HG03442 (cell line): ENCODE measurements around the gene NALF2.

Experiments
- ATAC-seq: cut with Tn5 transposase; IDR thresholded peaks from one replicate; pipeline ENCODE4 v1.9.1; 2021; ENCODE audit warnings: mild to moderate bottlenecking, moderate library complexity; ENCODE audit not compliant: unreplicated experiment

The NALF2 gene

DNA sequence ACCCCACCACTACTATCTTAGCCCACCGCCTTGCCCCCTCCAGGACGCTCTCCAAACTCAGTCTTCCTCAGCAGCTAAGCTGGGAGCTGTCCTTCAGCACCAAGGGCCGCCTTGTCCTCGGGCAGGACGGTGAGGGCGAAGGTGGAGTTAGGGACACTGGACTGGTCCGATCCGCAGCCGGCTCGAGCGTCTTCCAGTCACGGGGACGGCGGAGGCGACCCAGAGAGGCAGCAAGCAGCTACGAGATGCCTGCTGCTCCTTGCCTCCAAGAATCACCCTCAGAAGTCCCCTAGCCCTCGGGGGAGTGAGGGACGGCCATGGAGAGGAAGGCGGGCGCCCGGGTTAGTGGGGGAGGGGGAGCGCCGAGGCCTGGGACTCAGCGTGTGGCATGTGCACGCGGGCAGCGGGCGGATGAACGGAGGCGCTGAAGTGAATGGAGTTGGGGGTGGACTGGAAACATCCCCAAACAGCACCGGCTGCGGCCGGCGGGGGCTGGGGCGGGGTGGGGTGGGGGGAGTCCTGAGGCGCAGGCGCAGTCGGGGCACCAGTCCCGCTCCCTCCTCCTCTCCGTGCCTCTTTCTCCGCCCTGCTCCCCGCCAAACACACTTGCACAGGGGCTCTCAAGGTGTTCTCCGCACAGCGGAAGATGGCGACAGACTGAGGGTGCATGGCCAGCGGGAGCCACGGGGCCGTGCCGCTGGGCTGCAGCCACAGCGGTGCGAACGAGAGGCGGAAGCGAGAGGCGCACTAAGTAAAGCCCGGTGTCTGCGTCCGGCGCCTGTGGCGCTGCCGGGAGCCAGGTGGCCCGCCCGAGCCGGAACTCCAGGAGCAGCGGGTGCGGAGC lies at the start of gene NALF2:
Gene NALF2 (plus strand): TSS at position 545 of the 844 bp plus-strand sequence. CDS start 957 bp downstream, outside the sequence.
- ATAC-seq: peak; percentile 53

DNA sequence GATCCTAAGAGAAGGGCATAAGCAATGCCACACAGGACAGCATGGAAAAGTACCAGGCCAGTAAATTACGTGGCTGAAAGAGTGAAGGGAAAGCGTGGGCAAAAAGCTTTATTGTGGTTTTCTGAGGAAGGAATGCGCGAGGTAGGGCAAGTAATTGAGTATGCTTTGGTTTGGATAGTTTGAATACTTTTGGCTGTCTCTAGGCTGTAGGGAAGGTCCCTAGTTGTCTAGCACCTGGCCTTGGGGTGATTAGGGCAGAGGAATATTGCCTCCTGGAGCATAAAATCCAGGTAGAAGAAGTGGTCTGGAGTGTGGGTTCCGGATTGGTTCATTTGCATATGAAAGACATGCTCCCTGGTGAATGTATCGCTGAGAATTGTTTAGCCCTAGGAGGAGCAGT lies 46.4 kb upstream of the NALF2 start:
- ATAC-seq: no peak

DNA sequence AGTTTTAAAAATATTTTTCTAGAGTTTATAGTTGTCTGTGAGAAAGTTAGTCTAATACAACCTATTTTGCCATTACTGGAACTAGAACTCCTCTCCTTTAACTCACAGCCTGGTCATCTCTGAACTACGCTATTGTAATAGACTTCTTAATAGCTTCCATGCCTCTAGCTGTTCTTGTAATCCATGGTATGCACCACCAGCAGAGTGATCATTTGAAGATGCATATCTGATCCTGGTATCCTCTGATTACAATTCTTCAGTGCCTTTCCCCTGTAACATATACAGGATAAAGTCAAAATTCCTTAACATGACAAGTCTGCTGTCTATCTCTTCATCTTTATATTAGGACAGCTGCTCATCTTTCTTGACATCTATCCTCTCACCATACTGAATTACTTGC lies 37.6 kb upstream of the NALF2 start:
- no peak for ATAC-seq

DNA sequence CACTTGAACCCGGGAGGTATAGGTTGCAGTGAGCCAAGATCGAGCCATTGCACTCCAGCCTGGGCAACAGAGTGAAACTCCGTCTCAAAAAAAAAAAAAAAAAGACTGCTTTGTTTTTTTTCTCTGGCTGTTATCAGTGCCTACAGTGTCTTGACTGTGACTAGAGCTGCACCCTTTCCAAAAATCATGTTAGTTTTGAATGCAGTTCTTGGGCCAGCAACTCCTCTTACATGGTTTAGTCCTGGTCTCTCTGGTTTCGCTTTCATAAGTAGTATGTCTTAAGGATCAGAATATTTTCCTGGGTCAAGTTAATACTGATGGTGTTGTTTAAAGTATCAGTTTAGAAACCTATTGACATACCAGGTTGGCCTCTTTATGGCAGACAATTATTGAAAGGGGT lies 34.2 kb upstream of the NALF2 start:
- no peak for ATAC-seq

DNA sequence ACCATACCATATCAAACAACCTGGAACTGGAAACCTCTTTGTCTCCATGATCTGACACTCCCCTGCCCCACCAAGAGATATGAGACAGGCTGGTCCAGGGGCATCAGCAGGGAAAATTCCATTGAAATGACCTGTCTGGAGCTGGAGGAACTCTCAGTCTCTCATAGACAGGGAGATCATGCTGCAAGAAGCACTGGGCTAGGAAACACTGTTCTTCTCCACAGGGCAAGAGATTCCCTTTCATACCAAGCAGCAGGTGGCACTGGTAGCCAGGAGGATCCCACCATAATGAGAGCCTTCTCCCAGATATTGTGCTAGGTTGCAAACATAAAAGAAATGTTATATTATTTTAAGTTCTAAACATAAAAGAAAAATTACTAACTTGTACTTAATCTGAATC lies 14.5 kb upstream of the NALF2 start:
- ATAC-seq: no peak

DNA sequence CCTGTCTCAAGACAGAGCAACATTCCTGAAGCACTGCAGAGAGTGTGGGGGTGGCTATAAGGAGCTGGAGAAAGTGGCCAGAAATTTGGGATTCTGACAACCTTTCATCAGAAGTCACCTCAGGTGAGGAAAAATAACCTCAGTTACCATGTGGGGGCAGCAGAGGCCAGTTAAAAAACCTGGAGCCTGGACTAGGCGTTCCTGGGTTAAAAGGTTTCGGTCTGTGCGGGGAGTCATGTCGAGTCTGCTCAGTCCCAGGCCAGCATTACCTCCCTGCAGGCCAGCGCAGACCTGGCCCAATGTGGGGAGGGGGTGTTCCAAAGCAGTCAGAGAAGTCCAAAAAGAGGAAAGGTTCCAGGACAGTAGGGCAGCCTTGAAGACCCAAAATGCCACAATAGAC lies 10.9 kb upstream of the NALF2 start:
- ATAC-seq: no peak

DNA sequence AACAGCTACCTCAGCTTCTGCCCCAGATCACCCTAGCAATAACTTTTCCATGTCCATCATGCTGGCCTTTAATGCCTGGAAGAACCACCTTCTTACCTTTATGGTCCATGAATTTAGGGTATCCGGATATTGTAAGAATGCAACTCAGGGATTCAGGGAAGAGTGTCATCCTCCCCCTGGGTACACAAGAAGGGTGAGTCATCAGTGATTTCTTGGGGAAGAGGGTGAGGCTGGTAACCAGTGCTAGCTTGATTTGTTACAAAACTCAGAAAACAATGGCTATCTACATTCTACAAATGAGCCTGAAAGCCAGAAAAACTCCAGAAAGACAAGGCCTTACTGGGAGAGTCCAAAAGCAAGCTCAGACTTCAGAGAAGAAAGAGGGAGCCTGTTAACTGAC lies 10.4 kb upstream of the NALF2 start:
- no peak for ATAC-seq

DNA sequence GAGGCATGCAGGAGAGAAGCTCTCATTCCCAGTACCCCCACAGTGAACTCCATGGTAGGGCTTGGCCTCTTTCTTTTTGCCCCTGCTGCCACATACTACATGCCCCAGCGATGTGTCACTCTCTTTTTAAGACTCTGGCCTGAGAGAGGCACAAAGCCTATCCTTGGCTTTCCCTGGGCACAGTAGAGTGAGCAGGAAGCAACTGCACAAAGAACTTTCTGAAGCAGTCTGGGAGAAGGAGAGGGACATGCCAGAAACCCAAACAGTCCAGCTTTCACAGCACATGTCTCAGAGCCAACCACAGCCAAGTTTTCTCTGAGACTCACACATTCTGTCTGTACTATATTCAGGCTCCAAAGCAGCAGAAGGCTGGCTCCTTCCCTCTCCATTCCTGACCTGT lies 7.9 kb upstream of the NALF2 start:
- no peak for ATAC-seq

DNA sequence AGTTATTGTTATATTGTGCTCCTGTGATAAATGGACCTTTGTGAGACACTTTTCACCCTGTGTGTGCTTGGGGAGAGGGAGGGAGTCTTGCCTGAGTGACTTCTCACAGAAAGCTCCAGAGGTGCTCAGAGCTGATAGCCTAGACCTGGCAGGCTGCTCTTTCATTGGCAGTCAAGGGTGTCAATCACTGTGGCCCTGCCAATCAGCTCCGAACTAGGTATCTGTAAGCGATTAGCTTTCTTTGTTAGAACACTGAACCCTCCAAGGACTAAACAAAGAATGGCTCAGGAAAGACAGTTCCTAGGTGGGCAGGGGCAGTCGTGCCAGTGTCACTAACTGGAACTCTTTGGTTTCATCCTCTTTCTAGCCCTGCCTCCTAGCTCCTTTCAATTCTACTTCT lies 2.7 kb upstream of the NALF2 start:
- ATAC-seq: no peak

DNA sequence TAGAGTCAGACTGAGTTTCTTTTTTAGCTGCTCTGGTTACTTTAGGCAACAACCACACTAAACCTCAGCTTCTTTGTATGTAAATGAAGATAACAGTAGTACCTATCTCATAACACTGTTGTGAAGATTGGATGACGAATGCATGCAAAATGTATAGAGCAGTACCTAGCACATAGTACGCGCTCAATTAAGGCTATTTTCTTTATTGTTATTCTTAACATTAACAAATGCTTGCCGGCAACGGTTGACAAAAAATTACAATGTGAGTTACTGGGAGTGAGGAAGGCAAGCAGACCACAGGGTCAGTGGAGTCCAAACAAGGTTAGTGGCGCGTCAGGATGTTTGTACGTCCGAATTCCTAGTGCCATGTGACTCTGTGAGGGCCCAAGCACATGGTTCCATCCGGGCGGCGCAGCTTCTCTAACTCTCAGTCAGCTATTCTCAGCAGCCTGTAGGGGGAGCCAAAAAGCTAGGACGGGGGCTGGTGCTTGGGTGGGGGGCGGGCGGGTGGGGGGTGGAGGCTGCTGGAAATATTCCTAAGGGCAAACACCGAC lies 821 bp upstream of the NALF2 start:
- ATAC-seq: no peak

DNA sequence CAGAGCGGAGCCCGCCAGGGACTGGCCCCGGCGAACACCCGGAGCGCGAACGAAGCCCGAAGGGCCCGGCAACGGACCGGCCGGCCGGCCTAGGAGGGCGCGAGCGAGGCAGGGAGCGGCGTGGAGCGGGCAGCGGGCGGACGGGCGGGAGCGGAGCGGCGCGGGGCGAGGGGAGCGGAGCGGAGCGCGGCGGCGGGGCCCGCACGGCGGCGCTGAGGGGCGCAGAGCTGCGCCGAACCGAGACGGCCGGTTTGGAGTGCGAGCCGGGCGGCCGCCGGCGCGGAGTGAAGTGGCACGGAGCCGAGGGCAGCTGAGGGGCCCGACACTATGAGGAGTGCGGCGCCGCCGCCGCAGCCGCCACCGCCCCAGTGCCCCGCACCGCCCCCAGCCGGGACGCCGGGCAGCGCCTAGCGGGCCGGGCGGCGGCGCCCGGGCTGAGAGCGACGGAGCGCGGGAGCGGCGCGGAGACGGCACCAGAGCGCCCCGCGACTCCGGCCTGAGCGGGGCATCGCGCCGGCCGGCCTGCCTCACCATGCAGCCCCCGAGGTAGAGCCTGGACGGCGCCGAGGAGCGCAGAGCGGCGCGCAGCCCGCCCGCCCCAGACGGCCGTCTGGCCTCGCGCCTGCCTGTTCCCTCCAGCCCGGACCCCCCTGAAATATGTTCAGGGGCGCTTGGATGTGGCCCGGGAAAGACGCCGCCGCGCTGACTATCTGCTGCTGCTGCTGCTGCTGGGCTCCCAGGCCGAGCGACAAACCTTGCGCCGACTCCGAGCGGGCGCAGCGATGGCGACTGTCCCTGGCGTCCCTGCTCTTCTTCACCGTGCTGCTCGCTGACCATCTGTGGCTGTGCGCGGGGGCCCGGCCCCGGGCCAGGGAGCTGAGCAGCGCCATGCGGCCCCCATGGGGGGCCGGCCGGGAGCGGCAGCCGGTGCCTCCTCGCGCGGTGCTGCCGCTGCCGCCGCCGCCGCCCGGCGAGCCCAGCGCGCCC lies 793 bp downstream of the NALF2 start:
- no peak for ATAC-seq

DNA sequence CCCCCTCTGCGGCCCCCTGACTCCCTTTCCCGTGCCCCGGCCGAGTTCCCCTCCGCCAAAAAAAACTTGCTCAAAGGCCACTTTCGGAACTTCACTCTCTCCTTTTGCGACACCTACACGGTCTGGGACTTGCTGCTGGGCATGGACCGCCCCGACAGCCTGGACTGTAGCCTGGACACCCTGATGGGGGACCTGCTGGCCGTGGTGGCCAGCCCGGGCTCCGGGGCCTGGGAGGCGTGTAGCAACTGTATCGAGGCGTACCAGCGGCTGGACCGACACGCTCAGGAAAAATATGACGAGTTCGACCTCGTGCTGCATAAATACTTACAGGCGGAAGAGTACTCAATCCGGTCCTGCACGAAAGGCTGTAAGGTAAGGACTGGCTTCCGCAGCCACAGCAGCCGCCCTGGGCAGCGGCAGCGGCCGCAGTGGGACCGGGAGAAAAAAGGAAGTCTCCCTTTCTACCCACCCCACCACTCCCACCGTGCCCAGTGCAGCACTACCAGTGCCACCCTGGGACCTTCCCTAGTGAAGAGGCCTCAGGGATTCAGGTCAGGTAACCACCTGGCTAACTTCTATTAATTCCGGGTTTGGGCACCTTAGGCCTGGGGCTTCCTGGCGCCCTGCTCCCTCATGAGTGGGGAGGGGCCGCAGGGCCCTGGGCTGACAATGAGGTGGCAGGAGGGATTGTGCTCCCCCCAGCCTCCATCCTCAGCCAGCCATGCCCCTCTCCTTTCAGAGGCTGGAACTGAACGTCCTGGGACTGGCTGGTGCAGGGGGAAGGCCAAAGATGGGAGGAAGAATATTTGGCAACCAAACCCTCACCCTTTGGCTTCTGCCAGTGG lies 1.9 kb downstream of the NALF2 start:
- no peak for ATAC-seq

DNA sequence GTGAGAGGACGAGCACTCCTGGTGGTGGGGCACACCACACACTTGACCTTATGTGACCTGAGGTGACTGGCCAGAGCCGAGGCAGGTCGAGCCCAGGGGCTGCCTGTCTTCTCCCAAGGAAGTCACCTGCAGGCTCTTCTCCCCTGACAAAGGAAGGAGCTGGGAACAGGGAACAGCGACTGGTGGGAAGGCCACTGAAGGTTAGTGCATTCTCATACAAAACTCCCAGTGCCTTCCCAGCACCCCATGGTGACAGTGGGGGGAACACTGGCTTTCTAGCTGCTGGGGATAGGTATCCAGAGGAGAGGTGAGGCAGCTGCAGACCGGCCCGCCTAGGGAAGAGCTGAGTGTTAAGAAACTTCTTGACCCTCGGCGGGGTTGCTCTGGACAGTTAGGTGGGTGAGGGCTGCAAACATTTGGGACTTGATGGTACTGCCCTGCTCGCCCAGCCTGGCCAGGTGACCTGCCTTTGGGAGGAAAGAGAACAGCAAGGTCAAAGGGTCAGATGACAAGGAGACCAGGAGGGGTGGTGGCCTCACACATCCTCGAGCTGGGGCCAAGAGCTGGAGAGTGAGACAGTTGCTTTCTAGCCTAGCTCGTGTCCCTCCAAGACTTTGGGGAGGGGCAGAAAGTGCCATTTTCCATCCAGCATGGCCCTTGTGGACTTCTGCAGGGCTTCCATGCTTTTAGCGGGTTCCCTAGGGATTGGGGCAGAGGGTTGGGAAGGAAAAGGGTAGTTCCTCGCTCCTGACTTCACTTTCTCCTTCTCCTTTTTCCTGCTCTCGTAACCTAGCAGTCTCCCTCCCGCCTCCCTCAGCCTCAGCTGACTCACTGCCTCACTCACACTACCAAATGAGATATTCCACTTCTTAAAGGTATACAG lies 2.7 kb downstream of the NALF2 start:
- no peak for ATAC-seq

DNA sequence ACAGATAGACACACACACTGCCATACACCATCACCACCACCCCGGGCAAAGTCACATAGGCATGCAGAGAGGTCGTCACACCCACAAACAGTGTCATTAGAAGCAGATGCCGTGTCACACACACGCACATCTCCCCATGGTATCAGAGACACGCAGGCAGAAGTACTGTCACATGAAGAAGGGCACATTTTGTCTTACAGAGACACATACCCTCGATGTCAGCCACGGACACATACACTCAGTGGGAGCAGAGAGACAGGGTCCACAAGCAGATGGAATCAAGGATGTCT lies 3.3 kb downstream of the NALF2 start:
- no peak for ATAC-seq

DNA sequence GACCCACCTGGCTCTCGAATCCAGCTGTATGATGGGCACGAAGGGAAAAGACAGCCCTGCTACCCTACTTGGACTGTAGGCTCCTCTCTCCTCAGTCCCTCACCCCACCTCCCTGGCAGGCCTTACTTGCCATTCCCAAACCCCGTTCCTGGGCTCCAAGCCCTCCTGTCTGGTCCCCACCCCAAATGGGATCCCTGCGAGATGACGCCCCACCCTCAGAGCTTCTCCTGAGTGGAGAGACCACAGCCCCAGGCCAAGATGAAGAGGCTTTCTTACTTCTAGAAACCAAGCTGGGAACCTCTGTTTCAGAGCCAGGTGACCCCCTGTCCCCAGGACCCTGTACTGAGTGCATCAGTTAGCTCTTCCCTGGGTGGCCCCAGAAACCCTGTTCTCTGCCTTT lies 4.5 kb downstream of the NALF2 start:
- no peak for ATAC-seq

DNA sequence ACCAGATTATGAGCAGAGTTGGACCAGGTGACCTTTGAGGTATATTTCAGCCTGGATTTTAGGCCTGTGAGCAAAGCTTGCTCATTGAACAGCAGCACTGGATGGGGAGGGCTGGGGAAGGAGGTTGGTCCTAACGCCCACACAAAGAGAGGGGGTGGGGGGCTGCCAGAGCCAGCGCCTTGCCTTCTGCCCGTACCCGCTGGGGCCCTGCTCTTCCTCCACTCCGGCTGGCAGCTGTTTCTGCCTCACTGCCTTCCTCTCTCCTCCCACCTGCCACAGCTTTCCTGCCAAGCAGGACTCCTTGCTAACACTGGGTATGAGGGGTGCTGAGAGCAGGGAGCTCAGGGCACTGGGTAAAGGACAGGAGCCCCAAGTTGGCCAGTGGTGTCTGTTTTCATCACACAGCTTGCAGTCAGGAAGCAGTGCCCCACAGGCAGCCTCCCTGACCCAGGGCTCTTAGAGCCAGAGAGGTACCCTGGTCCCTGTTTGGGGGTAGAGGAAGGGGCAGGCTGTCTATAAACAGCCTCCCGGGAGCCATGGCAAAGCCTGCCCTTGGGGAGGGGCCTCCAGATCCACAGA lies 6.1 kb downstream of the NALF2 start:
- ATAC-seq: no peak

DNA sequence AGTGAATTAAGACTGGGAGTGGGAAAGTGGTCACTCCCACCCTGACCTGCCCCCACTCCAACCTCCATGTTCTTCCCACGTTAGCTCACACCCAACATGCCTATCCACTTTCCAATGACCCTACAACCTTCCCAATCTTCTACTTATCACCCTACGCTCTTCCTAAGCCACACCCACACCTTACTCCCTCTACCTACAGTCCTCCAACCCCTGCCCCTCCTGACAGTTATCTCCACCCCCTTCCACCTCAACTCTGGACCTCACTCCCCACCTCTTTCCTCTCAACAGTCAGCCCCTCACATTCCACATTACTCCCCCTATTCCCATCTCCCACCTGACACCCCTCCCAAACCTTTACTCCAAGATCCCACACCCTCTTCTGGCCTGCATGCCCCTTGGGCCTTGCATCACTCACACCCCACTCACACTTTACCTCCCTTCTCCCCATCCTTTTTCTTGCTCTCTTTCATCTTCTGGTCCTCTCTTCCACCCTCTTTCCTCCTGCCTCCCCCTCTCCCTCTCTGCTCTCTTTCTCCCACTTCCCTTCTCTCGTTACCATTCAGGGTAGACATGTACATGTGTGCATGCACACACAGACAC lies 6.9 kb downstream of the NALF2 start:
- ATAC-seq: no peak

DNA sequence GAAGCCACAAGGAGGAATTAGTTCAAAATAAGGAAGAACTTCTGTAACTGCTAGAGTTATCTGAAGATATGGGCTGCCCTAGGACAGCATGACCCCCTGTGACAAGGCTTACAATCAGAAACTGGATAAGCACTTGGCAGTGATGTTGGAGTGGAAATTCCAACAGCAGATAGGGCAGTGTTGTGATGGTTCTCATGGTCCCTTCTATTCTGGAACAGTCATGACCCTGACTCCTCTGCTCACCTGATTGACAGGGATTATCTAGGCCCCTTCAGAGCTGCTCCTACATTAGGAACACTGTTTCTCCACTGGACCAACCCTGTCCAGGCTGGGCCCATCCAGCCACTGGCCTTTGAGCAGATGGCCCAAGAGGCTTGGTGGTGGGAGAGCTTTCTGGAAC lies 17.9 kb downstream of the NALF2 start:
- ATAC-seq: no peak

DNA sequence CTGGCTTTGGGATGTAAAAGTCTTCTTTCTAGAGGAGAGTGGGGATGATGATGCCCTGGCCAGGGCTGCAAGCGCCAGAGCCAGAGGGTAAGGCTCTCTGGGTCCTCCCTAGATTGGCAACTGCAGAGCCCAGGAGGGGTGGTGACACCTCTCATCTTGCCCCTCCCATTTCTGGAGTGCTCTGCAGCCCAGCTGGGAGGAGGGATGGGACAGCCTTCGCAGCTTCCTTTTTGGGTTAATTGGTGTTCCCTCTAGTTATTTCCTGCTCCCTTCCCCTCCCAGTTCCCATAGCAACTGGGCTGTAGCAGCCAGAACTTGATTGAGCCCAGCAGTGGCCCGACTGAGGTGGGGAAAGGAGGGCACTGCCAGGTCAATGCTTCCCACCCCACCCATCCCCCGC lies 19.2 kb downstream of the NALF2 start:
- no peak for ATAC-seq
